Gastrocnemius medialis (tissue), 4 donors: ENCODE data around the gene SMIM28.

ENCODE experiments used
- CTCF ChIP-seq, 5 experiments: fragments of 450-650 bp in 3 of 5; fragments of 200-600 bp in 2 of 5; sonication (generic) in 2 of 5; IDR thresholded peaks in 4 of 5; conservative IDR thresholded peaks in 1 of 5; 1 replicate in 4 of 5; 2 replicates in 1 of 5; pipeline ENCODE4 v1.5.1; 2016 to 2019; ENCODE audit warnings: antibody characterized with exemption in 5 of 5, mild to moderate bottlenecking in 3 of 5, moderate library complexity in 3 of 5
- POLR2A ChIP-seq, 2 donors: fragments of 450-650 bp; IDR thresholded peaks; one replicate each; pipeline ENCODE4 v1.6.1; 2017; ENCODE audit warnings: antibody characterized with exemption in 2 of 2, mild to moderate bottlenecking in 2 of 2, moderate library complexity in 2 of 2

- TF ChIP-seq POLR2A (IDR thresholded peaks at IDR 0.05) (no peak), CTCF (IDR thresholded peaks at IDR 0.05 in 4 of 5, conservative IDR thresholded peaks at IDR 0.05 in 1 of 5) (no peak)
Measured at GRCh38 chr6:138331984-138332383, 45.7 kb upstream of the SMIM28 start.
